Measurements from ENCODE around the gene CD1E.

DNA sequence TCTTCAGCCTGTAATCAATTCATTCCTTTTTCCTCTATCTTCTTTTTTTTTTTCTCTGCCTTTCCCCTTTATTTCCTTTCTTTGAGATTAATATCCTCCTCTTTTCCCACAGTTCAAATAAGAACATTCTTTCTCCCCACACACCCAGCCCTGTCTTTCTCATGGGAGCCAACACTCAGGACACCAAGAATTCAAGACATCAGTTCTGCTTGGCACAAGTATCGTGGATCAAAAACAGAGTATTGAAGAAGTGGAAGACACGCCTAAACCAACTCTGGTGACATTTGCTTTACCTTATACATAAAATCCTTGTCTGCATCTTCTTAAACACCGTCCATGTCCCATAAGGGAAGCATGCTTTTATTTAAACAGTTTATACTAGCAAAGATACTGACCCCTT lies 2.9 kb downstream of the CD1E start:
- TF ChIP-seq ATF7 (IDR thresholded peaks at IDR 0.05; ENCODE audit: low read depth) (no peak), EGR1 (IDR thresholded peaks at IDR 0.05; ENCODE audit: borderline replicate concordance in 1 of 2, low read depth in 2 of 2, low read length in 2 of 2) (no peak), POLR2A (IDR thresholded peaks at IDR 0.05; ENCODE audit: low read depth, low read length) (no peak), POLR2AphosphoS5 (IDR thresholded peaks at IDR 0.05; ENCODE audit: low read length) (no peak), RBBP5 (conservative IDR thresholded peaks at IDR 0.05) (no peak), EZH2 (IDR thresholded peaks at IDR 0.05; ENCODE audit: borderline replicate concordance, control insufficient read depth, low read depth, low read length) (no peak)
- TF ChIP-seq, protein P1, sequence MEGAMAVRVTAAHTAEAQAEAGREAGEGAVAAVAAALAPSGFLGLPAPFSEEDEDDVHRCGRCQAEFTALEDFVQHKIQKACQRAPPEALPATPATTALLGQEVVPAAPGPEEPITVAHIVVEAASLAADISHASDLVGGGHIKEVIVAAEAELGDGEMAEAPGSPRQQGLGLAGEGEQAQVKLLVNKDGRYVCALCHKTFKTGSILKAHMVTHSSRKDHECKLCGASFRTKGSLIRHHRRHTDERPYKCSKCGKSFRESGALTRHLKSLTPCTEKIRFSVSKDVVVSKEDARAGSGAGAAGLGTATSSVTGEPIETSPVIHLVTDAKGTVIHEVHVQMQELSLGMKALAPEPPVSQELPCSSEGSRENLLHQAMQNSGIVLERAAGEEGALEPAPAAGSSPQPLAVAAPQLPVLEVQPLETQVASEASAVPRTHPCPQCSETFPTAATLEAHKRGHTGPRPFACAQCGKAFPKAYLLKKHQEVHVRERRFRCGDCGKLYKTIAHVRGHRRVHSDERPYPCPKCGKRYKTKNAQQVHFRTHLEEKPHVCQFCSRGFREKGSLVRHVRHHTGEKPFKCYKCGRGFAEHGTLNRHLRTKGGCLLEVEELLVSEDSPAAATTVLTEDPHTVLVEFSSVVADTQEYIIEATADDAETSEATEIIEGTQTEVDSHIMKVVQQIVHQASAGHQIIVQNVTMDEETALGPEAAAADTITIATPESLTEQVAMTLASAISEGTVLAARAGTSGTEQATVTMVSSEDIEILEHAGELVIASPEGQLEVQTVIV (IDR thresholded peaks at IDR 0.05; ENCODE audit: borderline replicate concordance, partially characterized antibody) = no peak
- TF ChIP-seq, protein P2, sequence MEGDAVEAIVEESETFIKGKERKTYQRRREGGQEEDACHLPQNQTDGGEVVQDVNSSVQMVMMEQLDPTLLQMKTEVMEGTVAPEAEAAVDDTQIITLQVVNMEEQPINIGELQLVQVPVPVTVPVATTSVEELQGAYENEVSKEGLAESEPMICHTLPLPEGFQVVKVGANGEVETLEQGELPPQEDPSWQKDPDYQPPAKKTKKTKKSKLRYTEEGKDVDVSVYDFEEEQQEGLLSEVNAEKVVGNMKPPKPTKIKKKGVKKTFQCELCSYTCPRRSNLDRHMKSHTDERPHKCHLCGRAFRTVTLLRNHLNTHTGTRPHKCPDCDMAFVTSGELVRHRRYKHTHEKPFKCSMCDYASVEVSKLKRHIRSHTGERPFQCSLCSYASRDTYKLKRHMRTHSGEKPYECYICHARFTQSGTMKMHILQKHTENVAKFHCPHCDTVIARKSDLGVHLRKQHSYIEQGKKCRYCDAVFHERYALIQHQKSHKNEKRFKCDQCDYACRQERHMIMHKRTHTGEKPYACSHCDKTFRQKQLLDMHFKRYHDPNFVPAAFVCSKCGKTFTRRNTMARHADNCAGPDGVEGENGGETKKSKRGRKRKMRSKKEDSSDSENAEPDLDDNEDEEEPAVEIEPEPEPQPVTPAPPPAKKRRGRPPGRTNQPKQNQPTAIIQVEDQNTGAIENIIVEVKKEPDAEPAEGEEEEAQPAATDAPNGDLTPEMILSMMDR (IDR thresholded peaks at IDR 0.05 in 2 of 3, conservative IDR thresholded peaks at IDR 0.05 in 1 of 3; ENCODE audit: control insufficient read depth in 2 of 3, extremely low read depth in 1 of 3, insufficient read depth in 1 of 3, low read depth in 3 of 3, low read length in 3 of 3) = no peak
- TF ChIP-seq, protein P3, sequence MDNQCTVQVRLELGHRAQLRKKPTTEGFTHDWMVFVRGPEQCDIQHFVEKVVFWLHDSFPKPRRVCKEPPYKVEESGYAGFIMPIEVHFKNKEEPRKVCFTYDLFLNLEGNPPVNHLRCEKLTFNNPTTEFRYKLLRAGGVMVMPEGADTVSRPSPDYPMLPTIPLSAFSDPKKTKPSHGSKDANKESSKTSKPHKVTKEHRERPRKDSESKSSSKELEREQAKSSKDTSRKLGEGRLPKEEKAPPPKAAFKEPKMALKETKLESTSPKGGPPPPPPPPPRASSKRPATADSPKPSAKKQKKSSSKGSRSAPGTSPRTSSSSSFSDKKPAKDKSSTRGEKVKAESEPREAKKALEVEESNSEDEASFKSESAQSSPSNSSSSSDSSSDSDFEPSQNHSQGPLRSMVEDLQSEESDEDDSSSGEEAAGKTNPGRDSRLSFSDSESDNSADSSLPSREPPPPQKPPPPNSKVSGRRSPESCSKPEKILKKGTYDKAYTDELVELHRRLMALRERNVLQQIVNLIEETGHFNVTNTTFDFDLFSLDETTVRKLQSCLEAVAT (IDR thresholded peaks at IDR 0.05) = no peak
- TF ChIP-seq, protein P4, sequence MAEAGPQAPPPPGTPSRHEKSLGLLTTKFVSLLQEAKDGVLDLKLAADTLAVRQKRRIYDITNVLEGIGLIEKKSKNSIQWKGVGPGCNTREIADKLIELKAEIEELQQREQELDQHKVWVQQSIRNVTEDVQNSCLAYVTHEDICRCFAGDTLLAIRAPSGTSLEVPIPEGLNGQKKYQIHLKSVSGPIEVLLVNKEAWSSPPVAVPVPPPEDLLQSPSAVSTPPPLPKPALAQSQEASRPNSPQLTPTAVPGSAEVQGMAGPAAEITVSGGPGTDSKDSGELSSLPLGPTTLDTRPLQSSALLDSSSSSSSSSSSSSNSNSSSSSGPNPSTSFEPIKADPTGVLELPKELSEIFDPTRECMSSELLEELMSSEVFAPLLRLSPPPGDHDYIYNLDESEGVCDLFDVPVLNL (IDR thresholded peaks at IDR 0.05; ENCODE audit: low read depth, low read length) = no peak
